HG02852 (cell line): ENCODE data around the gene ZNF784.
"Not testable (repeated sequence)": the region's sequence is repeated elsewhere in the genome, so short reads cannot be mapped to it uniquely, and the experiment has no call there.

Experiments
- ATAC-seq: cut with Tn5 transposase; IDR thresholded peaks from one replicate; pipeline ENCODE4 v1.9.1; 2021; ENCODE audit warnings: mild to moderate bottlenecking, moderate library complexity; ENCODE audit not compliant: unreplicated experiment

The ZNF784 gene

DNA sequence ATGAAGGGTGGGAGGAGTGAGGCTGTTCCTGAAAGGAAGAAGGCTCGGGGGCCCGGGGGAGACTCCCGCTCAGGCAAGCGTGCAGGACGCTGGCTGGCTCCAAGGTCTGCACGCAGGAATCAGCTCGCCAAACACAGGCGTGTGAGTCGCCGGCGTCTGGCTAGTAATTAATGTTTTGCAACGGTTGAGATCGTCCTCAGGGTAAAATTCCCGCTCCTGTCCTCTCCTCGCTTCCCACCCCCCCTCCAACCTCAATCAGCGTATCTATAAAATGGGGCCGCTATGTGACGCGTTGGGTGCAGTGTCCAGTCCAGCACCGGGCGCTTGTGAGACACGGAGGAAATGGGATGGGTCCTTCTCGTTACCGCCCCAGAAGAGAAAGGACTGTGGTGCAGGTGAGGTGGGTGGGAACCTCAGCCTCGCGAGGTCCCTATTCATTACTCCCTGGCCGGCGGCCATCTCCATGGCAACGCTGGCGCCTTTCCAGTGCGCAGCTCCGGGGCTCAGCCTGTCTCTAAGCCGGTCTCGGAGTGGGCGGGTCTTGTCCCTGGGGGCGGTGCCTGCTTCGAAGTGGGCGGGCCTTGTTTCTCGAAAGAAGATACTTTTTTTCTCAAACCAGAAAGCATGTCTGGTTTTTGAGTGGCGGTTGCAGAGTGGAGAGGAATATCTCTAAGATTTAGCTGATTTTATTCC is 37.2 kb downstream of the ZNF784 start:
- peak; percentile 67 for ATAC-seq

DNA sequence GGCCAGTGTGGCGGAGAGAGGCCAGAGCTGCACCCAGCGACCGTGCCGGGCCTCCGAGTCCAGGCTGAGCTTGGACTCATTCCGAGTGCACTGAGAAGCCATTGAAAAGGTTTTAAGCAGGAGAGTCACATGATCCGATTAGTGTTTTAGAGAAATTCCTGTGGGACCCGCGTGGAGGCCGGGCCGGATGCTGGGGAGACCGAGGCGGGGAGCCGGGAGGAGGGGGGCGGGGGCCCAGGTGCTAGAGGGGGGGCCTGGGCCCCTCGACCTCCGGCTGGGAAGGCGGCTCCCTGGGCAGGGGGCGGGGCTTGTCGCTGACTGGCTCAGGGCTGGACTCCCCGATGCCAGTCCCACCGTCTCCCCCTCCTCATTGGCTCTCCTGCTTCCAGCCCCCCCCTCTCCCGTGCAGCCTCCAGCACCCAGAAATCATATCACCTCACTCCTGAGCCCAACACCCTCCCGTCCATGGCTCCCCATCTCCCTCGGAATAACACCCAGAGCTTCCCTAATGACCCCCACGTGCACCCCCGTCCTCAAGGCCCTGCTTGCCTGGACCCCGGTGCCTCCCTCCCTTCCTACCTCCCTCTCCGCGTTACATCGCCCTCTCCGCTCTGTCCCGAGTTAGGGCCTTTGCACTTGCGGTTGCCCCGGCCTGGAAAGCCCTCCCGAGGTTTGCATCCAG is 38.6 kb downstream of the ZNF784 start:
- no peak for ATAC-seq

DNA sequence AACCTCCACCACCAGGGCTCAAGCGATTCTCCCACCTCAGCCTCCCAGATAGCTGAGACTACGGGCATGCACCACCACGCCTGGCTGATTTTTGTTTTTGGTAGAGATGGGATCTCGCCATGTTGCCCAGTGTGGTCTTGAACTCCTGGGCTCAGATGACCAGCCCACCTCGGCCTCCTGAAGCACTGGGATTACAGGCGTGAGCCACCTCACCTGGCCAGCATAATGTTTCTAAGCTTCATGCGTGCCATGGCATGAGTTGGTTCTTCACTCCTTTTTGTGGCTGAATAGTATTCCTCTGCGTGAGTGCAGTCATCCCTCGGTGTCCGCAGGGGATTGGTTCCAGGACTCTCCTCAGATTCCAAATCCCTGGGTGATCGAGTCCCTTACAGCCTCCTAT is 39.5 kb downstream of the ZNF784 start:
- ATAC-seq = no peak

DNA sequence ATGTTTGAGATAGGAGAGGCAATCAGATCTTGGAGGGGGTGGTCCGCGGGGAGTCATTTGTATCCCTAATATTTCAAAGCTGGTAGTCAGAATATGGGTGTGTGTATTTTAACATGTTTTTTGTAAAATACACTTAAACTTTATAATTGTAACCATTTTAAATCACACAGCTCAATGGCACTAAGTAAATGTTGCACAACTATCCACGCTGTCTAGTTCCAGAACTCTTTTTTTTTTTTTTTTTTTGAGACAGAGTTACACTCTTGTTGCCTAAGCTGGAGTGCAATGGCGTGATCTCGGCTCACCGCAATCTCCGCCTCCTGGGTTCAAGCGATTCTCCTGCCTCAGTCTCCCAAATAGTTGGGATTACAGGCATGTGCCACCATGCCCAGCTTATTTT is 40.5 kb downstream of the ZNF784 start:
- not testable (repeated sequence) for ATAC-seq

DNA sequence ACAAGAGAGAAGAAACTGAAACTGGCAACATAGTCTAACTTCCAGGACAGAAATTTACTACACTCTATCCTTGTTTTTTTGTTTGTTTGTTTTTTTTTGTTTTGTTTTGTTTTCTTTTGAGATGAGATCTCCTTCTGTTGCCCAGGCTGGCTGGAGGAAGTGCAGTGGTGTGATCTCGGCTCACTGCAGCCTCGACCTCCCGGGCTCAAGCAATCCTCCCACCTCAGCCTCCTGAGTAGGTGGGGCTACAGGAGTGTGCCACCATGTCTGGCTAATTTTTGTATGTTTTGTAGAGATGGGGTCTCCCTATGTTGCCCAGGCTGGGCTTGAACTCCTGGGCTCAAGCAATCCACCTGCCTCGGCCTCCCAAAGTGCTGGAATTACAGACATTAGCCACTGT is 42.1 kb downstream of the ZNF784 start:
- ATAC-seq = not testable (repeated sequence)

DNA sequence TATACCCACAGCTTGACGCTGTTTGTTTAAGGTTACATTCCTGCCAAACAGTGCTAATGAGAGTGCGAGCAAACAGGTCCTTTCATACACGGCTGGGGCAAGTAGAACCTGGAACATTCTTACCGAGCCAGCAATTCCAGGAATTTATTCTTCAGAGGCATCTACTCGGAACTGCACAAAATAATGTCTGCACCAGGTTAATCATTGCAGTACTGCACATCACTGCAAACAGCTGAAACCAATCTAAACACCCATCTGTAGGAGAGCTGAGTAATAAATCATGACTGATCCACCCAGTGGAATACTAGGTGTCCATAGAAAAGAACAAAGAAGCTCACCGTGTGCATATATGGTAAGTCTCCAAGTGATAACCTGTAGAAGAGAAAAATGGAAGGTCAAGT is 42.5 kb downstream of the ZNF784 start:
- ATAC-seq = no peak

DNA sequence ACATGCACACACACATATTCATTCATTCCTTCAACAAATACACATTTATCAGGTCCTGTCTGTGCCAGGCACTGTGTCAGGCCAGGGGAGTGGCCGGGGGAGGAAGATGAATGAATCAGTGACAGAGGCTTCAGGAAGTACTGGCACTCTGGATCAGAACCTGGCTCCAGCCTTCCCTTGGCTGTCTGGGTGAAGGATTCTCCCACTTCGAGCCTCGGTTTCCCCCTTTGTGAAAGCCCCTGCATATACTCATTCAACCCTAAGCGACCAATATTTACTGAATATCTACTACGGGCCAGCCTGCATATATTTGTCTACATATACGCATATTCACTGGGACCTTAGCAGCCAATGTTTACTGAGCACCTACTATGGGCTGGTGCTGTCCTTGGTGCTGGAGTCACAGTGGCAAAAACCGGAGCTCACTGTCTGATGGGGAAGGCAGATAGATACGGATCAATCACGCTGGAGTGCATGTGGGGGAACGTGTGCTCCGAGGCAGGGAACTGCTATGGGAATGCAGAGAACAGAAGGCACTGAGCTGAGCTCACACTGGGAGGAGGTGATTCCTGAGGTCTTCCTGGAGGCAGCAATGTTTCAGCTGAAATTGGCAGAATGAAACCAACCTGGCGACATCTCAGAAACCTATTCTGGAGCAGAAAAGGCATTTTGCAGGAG is 43.1 kb downstream of the ZNF784 start:
- no peak for ATAC-seq

DNA sequence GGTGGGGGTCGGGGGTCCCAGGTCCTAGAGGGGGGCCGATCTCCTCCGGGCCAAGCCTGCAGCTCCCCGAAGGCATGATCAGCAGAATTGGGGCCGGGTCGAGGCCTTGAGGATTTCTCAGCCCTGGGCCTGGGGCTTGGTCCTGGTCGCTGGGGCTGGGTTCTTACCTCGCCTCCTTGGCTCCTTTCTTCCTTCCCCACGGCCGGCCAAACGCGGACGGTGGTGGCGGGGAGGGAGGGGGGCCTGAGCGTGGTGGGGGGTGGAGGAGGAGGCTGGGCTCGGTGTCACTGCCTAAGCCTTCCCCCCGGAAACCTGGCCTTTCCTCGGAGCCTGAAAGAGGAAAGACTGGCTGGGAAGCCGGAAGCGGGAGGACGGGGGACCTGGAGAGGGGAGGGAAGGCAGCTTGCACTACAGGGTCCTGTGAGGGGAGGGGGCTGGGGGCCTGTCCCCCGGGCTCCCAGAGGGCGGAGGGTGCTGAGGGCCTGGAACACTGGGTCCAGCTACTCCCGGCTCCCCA is 43.7 kb downstream of the ZNF784 start, which contains the start of gene ZNF579:
Gene ZNF579, minus strand, starts transcription at position 221 of the 517 bp plus-strand sequence. CDS start 1,209 bp downstream, outside the sequence.
- ATAC-seq = no peak

DNA sequence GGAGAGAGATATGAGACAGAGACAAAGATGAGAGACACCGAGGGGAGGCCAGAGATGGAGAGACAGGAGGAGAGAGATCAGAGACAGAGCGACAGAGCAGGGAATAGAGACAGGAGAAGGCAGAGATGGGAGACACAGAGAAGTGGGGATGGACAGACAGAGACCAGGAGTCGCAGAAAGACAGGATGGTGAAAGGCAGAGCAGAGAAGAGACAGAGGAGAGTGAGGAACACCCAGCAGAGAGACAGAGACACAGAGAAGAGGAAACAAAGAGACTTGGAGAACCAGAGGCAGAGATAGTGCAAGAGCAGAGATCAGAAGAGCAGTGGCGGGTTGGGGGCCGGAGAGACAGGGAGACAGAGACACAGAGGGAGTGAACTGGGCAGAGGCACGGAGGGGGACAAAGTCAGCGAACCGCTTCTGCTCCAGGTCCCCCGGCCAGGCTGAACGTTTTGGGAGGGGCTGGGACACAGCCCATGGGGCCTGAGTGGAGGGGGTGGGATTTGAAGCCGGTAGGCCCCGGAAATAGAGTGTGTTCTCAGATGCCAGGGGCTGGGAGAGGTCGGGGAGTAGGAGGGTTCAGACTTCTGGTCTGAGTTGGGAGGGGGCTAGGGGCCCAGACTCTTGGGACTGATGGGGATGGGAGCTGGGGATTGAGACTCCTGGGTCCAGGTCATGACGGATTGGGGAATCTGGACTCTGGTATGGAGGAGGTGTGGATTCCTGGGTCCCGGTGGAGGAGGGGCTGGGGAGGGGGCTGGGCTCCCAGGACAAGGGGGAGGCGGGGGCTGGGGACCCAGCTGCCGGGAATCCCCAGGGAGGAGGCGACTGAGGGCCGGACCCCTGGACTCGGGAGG is 44.4 kb downstream of the ZNF784 start:
- ATAC-seq = no peak

DNA sequence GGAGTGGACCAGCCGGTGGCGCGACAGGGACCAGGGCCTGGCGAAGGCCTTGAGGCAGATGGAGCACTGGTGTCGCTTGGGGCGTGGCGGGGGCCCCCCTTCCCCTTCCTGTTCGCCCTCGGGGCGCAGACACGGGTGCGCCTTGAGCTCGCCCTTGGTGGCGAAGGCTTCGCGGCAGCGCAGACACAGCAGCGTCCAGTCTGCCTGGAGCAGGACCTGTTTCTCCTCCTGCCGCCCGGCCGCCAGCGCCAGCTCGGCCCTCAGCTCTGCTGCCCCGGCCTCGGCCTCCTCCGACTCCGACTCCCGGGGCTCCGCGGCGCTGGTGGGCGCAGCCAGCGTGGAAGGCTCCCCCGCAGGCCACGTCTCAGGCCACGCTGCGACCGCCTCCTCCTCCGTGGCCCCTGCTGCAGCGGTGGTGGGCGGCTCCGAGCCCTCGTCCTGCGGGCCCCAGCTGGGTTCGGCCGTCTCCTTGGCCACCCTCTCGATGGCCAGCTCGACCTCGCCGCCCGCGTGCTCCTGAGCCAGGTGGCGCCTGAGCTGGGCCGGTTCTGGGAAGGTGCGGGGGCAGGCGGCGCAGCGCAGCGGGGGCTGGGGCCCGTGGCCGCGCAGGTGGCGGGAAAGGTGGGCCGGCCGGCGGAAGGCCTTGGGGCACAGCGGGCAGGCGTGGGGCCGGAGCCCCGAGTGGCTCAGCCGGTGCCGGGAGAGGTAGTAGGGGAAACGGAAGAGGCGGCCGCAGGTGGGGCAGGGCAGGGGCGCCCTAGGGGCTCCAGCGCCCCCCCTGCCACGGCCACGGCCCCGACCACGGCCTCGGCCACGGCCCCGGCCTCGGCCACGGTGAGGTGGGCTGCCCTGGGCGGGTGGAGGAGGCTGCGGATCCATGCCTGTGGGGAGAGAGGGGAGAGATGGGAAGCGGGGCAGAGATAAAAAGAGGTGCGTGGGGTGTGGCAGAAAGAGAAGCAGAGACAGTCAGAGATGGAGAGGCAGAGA is 45.3 kb downstream of the ZNF784 start:
- ATAC-seq = no peak

DNA sequence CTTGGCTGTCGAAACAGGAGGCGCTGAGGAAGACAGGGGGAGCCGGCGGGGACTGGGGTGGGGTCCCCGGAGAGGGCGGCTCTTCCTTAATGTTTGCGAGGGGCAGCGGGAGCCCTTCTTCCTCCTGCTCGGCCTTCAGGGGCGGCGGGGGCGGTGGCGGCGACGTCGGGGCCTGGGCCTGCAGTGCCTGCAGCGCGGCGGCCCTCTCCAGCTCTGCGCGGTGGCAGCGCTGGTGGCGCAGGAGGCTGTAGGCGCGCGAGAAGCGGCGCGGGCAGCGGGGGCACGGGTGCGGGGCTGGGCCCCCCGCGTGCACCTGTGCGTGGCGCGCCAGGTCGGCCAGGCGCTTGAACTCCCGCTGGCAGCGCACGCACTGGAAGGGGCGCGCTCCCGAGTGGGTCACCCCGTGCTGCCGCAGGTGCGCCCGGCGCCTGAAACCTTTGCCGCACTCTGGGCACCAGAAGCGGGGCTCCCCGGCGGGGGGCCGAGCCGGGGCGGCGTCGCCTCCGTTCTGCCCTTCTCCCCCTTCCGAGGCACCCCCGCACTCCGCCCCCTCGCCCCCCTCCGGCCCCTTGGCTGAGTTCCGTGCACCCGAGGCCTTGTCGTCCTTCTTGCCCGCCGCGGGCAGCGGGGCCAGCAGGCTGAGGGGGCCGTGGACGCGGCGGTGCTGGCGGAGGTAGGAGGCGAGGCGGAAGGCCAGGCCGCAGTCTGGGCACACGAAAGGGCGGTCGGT is 46.2 kb downstream of the ZNF784 start:
- no peak for ATAC-seq

DNA sequence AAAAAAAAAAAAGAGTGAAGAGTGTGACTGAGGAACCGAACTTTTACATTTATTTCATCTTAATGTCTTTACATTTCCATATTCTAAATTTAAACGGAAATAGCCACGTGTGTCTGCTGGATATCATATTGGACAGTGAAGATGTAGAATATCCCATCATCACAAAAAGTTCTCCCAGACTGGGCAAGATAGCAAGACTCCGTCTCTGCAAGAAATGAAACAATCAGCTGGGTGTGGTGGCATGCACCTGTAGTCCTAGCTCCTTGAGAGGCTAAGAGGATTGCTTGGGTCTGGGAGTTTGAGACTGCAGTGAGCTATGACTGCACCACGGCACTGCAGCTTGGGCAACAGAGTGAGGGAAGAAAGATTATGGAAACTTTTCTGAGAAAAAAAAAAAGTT is 47.6 kb downstream of the ZNF784 start:
- no peak for ATAC-seq

DNA sequence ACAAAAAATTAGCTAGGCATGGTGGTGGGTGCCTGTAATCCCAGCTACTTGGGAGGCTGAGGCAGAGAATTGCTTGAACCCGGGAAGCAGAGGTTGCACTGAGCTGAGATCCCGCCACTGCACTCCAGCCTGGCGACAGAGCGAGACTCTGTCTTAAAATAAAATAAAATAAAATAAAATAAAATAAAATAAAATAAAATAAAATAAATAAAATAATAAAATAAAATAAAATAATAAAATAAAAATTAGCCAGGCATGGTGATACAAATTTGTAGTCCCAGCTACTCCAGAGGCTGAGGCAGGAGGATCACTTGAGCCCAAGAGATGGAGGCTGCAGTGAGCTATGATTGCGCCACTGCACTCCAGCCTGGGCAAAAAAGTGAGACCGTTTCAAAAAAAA is 50.4 kb downstream of the ZNF784 start:
- not testable (repeated sequence) for ATAC-seq
